Measurements from ENCODE around the gene GH2. TPM values are rescaled to one million over a fixed set of nuclear protein-coding genes. Genes with fewer than 3 reads are reported as not detected.

The GH2 gene
- total and polyA plus RNA-seq, 2 donors (not counting 3 experiments of a cell fraction or from before 2014, with no cell fraction given) = not detected

- H2AFZ ChIP-seq (ENCODE audit: low read depth, low read length) = no peak overlapping the region
- H3K4me2 ChIP-seq (ENCODE audit: insufficient read depth, low read length) = no peak overlapping the region
- no peaks in the 10 kb centered on the region for H3K79me2 ChIP-seq (ENCODE audit: control insufficient read depth, insufficient read depth, low read length)
- no peak for TF ChIP-seq POLR2A (IDR thresholded peaks at IDR 0.05; ENCODE audit: low read depth, low read length)
- TF ChIP-seq POLR2AphosphoS5 (IDR thresholded peaks at IDR 0.05; ENCODE audit: insufficient read depth, low read depth, low read length) = no peak
- TF ChIP-seq JUN (IDR thresholded peaks at IDR 0.05; ENCODE audit: borderline replicate concordance, insufficient read depth, insufficient read length, low read depth) = no peak
- TF ChIP-seq MAX (IDR thresholded peaks at IDR 0.05; ENCODE audit: insufficient read depth, insufficient read length) = no peak
- no peak for TF ChIP-seq EZH2 (IDR thresholded peaks at IDR 0.05; ENCODE audit: borderline replicate concordance, low read depth, low read length, severe bottlenecking)
- no peak for TF ChIP-seq FOS (IDR thresholded peaks at IDR 0.05; ENCODE audit: borderline replicate concordance, insufficient read depth, low read length)
- no peak for TF ChIP-seq CTCF (IDR thresholded peaks at IDR 0.05; ENCODE audit: extremely low read depth in 1 of 2, insufficient read depth in 1 of 2, low read depth in 1 of 2, low read length in 2 of 2)
- TF ChIP-seq MYC (IDR thresholded peaks at IDR 0.05; ENCODE audit: low read depth, low read length) = no peak
- no peak for TF ChIP-seq GATA2 (IDR thresholded peaks at IDR 0.05; ENCODE audit: insufficient read depth, insufficient read length, low read depth, low read length)
- no peaks in the 10 kb centered on the region for H3K9me1 ChIP-seq (replicated peaks; ENCODE audit: control insufficient read depth, extremely low read depth, insufficient read depth, low read length)
- H3K9me3 ChIP-seq (replicated peaks; ENCODE audit: control insufficient read depth, insufficient read depth, low read length) = no peaks in the 10 kb centered on the region
- H3K36me3 ChIP-seq (ENCODE audit: control insufficient read depth in 2 of 2, extremely low read depth in 1 of 2, insufficient read depth in 2 of 2, low read length in 2 of 2) = no peaks in the 10 kb centered on the region
- POLR2A ChIA-PET = interaction anchor here (0.5 kb wide), 1 partner anchor 8 kb away, joined by 3 read pairs; no protein-coding TSS in a partner anchor
- DNase-seq (ENCODE audit: low read depth, low spot score) (no peak), FAIRE-seq (no peak)
- no peak overlapping the region for H3K9ac ChIP-seq (replicated peaks; ENCODE audit: extremely low read depth, insufficient read depth, low read length)
- no TSS peak for BruUV-seq (replicated peaks)
- dilution Hi-C loops (cut with MboI; ENCODE audit: extremely low pct_ligation_motif_present, low sequenced_read_pairs) = no loop called here
- H3K4me1 ChIP-seq (ENCODE audit: control insufficient read depth, extremely low read depth, insufficient read depth, low read length) = peaks cover 4% of the 10 kb centered on the region
- no peak overlapping the region for H3K27ac ChIP-seq (ENCODE audit: insufficient read depth, low read depth, low read length)
- CTCF ChIA-PET = interaction anchor here (0.6 to 3.5 kb wide), 7 partner anchors 9 to 205 kb away, joined by 4 to 26 read pairs (median 5); no protein-coding TSS in a partner anchor
- no peak overlapping the region for H3K4me3 ChIP-seq (replicated peaks in 1 of 3; ENCODE audit: insufficient read depth in 1 of 3, low read depth in 1 of 3, low read length in 3 of 3)
- intact Hi-C loops (cut with micrococcal nuclease) = no loop called here
- no peaks in the 10 kb centered on the region for H3K27me3 ChIP-seq (ENCODE audit: control insufficient read depth in 2 of 2, insufficient read depth in 2 of 2, low read length in 2 of 2)
- H4K20me1 ChIP-seq (replicated peaks; ENCODE audit: control insufficient read depth, extremely low read depth, insufficient read depth, low read length) = no peaks in the 10 kb centered on the region
Measured at GRCh38 chr17:63928172-63928666, 46.5 kb upstream of the GH2 start.
